ENCODE results near the gene SPAG16.

- TF ChIP-seq EZH2 (IDR thresholded peaks at IDR 0.05), result no peak
- no peak for TF ChIP-seq POLR2AphosphoS5 (IDR thresholded peaks at IDR 0.05; ENCODE audit: borderline replicate concordance, low read depth, low read length)
Observed at GRCh38 chr2:213234641-213235040, 49.6 kb upstream of the SPAG16 start.
